Spleen (tissue), 11 donors: Measurements from ENCODE around the gene PTPN11. TPM values are rescaled to one million over a fixed set of nuclear protein-coding genes. Genes with fewer than 3 reads are reported as not detected.

Experiments
- DNase-seq: peaks from one replicate; pipeline ENCODE4 v3.0.0-alpha.2; 2020
- H3K27ac ChIP-seq, 8 donors: fragments of 200-600 bp; sonication (generic) in 7 of 8; 1 replicate in 4 of 8; 2 replicates in 4 of 8; pipeline versions ENCODE4 v1.5.0 to v1.8.0; 2016 to 2021; ENCODE audit warnings: inconsistent platforms in 4 of 8, mild to moderate bottlenecking in 4 of 8, moderate library complexity in 1 of 8
- H3K27me3 ChIP-seq, 7 donors: fragments of 200-600 bp; sonication (generic) in 6 of 7; replicated peaks in 1 of 7; 1 replicate in 4 of 7; 2 replicates in 3 of 7; pipeline versions ENCODE4 v1.5.0 to v1.8.0; 2016 to 2021; ENCODE audit warnings: inconsistent platforms in 3 of 7, mild to moderate bottlenecking in 1 of 7
- H3K36me3 ChIP-seq, 6 donors: fragments of 200-600 bp; sonication (generic) in 5 of 6; 1 replicate in 4 of 6; 2 replicates in 2 of 6; pipeline versions ENCODE4 v1.5.0 to v1.8.0; 2016 to 2021; ENCODE audit warnings: inconsistent platforms in 2 of 6
- H3K4me1 ChIP-seq, 6 donors: fragments of 200-600 bp; sonication (generic) in 5 of 6; 1 replicate in 3 of 6; 2 replicates in 3 of 6; pipeline versions ENCODE4 v1.5.0 to v1.8.0; 2016 to 2021; ENCODE audit warnings: inconsistent platforms in 3 of 6
- H3K4me3 ChIP-seq, 8 donors: fragments of 200-600 bp; sonication (generic) in 7 of 8; 1 replicate in 4 of 8; 2 replicates in 4 of 8; pipeline versions ENCODE4 v1.5.0 to v1.8.0; 2016 to 2021; ENCODE audit warnings: inconsistent platforms in 4 of 8, mild to moderate bottlenecking in 4 of 8, moderate library complexity in 2 of 8
- H3K9me3 ChIP-seq, 8 donors: fragments of 200-600 bp; sonication (generic) in 7 of 8; 1 replicate in 4 of 8; 2 replicates in 4 of 8; pipeline versions ENCODE4 v1.5.0 to v1.8.0; 2016 to 2021; ENCODE audit warnings: inconsistent platforms in 4 of 8
- CTCF ChIP-seq, 11 experiments: fragments of 200-600 bp in 7 of 11; fragments of 450-650 bp in 4 of 11; sonication (generic) in 4 of 11; IDR thresholded peaks in 8 of 11; conservative IDR thresholded peaks in 3 of 11; 1 replicate in 7 of 11; 2 replicates in 4 of 11; pipeline versions ENCODE4 v1.4.0 to v1.8.0; 2016 to 2021; ENCODE audit warnings: antibody characterized with exemption in 11 of 11, inconsistent platforms in 4 of 11, mild to moderate bottlenecking in 1 of 11
- POLR2A ChIP-seq, 3 donors: fragments of 450-650 bp; IDR thresholded peaks; one replicate each; pipeline ENCODE4 v1.5.1; 2017; ENCODE audit warnings: antibody characterized with exemption in 3 of 3, mild to moderate bottlenecking in 1 of 3
- POLR2AphosphoS5 ChIP-seq, 3 donors: sonication (generic); formaldehyde crosslinking; IDR thresholded peaks; one replicate each; pipeline ENCODE4 v1.5.1; 2017; ENCODE audit warnings: antibody characterized with exemption in 3 of 3
- WGBS, 5 donors: extraction: QIAGEN DNeasy Blood & Tissue Kit in 3 of 5; methylation state at CpG; one replicate each; pipeline versions ENCODE4 v1.1.5 to v1.1.7; 2013 to 2018; 5-methylcytosine and 5-hydroxymethylcytosine counted together
- intact Hi-C: fragments of 100-400 bp; cut with DNase I; formaldehyde crosslinking; loops from one replicate; pipeline ENCODE4 v1.15.0; 2023; ENCODE audit warnings: low total_unique reads
- polyA plus RNA-seq, 3 donors: library from polyadenylated mRNA; stranded (reverse); fragments of 200-250 nt; gene quantifications; one replicate each; pipeline ENCODE4 v1.2.1, GENCODE V29; 2013
- total RNA-seq, 7 donors: library from RNA; depleted of rRNA in 3 of 7; stranded (reverse); fragments of >200 nt in 3 of 7; fragmentation: NEBNext Ultra II Directional in 4 of 7; extraction: Animal tissue kit (Norgen Biotek cat#: 25700) in 4 of 7; gene quantifications; one replicate each; pipeline versions ENCODE4 v1.1.0 to v1.2.1, GENCODE V29; 2016 to 2021
- donor health status: healthy with polysubstance abuse.
- donor health status: DM: no; HTN: no; CAD: no; lungs with moderate emphysema.
- donor health status: DM: no; HTN: no; CAD: no.
- donor health status: Bipolar disorder and iron deficiency.
- donor health status: healthy.
- donor health status: DM: no; HTN: no; CAD: no.
- donor health status: DM: yes; HTN: yes; CAD: no.

Gene PTPN11
- total and polyA plus RNA-seq, 10 donors: 12.1 to 71.8 (median 61.5) TPM

GRCh38 chr12:112479413-112479812 lies 60.7 kb downstream of the PTPN11 start:
- no peaks in the 10 kb centered on the region for H3K4me1 ChIP-seq
- H3K27me3 ChIP-seq: no peaks in the 10 kb centered on the region
- peaks cover 0 to 8% (median 0%) of the 10 kb centered on the region in 8 donors for H3K9me3 ChIP-seq
- no peak for TF ChIP-seq POLR2A (IDR thresholded peaks at IDR 0.05)
- TF ChIP-seq CTCF (IDR thresholded peaks at IDR 0.05 in 8 of 11, conservative IDR thresholded peaks at IDR 0.05 in 3 of 11): no peak
- TF ChIP-seq POLR2AphosphoS5 (IDR thresholded peaks at IDR 0.05): no peak
- no peak overlapping the region for H3K4me3 ChIP-seq
- DNase-seq: no peak
- H3K27ac ChIP-seq: no peak overlapping the region
- H3K36me3 ChIP-seq: peaks cover 0 to 100% (median 93%) of the 10 kb centered on the region in 6 donors
- WGBS, 5 donors: 91 to 100% (median 97%) methylated on average over 1 of the region's 1 CpG
- intact Hi-C loops: no loop called here

- Histone ChIP-seq H3K27ac (no peak overlapping the region), H3K27me3 (no peaks in the 10 kb centered on the region), H3K4me1 (no peaks in the 10 kb centered on the region), H3K4me3 (no peak overlapping the region), H3K36me3 (peaks cover 0 to 100% (median 88%) of the 10 kb centered on the region in 6 donors), H3K9me3 (peaks cover 0 to 8% (median 0%) of the 10 kb centered on the region in 8 donors)
- TF ChIP-seq CTCF (IDR thresholded peaks at IDR 0.05 in 8 of 11, conservative IDR thresholded peaks at IDR 0.05 in 3 of 11): no peak
- TF ChIP-seq POLR2AphosphoS5 (IDR thresholded peaks at IDR 0.05): no peak
- no peak for TF ChIP-seq POLR2A (IDR thresholded peaks at IDR 0.05)
- DNase-seq: no peak
- intact Hi-C loops: no loop called here
- WGBS, 5 donors: 92 to 98% (median 97%) methylated on average over 4 of the region's 4 CpGs
Measured at GRCh38 chr12:112480931-112481330, 62.2 kb downstream of the PTPN11 start.

- Histone ChIP-seq H3K27me3 (no peaks in the 10 kb centered on the region), H3K4me3 (no peak overlapping the region), H3K4me1 (no peaks in the 10 kb centered on the region), H3K27ac (no peak overlapping the region), H3K9me3 (peaks cover 0 to 8% (median 0%) of the 10 kb centered on the region in 8 donors), H3K36me3 (peaks cover 0 to 100% (median 90%) of the 10 kb centered on the region in 6 donors)
- intact Hi-C loops: no loop called here
- DNase-seq: no peak
- TF ChIP-seq POLR2AphosphoS5 (IDR thresholded peaks at IDR 0.05) (no peak), CTCF (IDR thresholded peaks at IDR 0.05 in 8 of 11, conservative IDR thresholded peaks at IDR 0.05 in 3 of 11) (no peak), POLR2A (IDR thresholded peaks at IDR 0.05) (no peak)
- 96 to 98% (median 98%) methylated on average over 2 of the region's 2 CpGs for WGBS, 5 donors
Measured at GRCh38 chr12:112482733-112483132, 64.0 kb downstream of the PTPN11 start.

- H3K27ac ChIP-seq: no peak overlapping the region
- H3K4me3 ChIP-seq: no peak overlapping the region
- H3K9me3 ChIP-seq: no peaks in the 10 kb centered on the region
- 94 to 99% (median 95%) methylated on average over 12 of the region's 12 CpGs for WGBS, 5 donors
- intact Hi-C loops: no loop called here
- H3K36me3 ChIP-seq: peaks cover 0 to 100% (median 89%) of the 10 kb centered on the region in 6 donors
- H3K4me1 ChIP-seq: no peaks in the 10 kb centered on the region
- H3K27me3 ChIP-seq: no peaks in the 10 kb centered on the region
- TF ChIP-seq CTCF (IDR thresholded peaks at IDR 0.05 in 8 of 11, conservative IDR thresholded peaks at IDR 0.05 in 3 of 11) (no peak), POLR2AphosphoS5 (IDR thresholded peaks at IDR 0.05) (no peak), POLR2A (IDR thresholded peaks at IDR 0.05) (no peak)
- DNase-seq: no peak
Measured at GRCh38 chr12:112486361-112486760, 67.6 kb downstream of the PTPN11 start.
